Heart right ventricle (tissue), 16 donors: Measurements from ENCODE around the gene FGF12. TPM values are rescaled to one million over a fixed set of nuclear protein-coding genes. Genes with fewer than 3 reads are reported as not detected.
"Not testable (repeated sequence)": the region's sequence is repeated elsewhere in the genome, so short reads cannot be mapped to it uniquely, and the experiment has no call there.

Experiments used
- ATAC-seq, 8 donors: fragments of 200-7000 bp; cut with Tn5 transposase; one replicate each; pipeline ENCODE4 v1.9.1; 2020; ENCODE audit warnings: mild to moderate bottlenecking in 8 of 8, moderate library complexity in 8 of 8, moderate number of reproducible peaks in 1 of 8
- DNase-seq, 2 donors: peaks; one replicate each; pipeline ENCODE4 v3.0.0-alpha.2; 2020
- H3K27ac ChIP-seq, 10 donors: fragments of 200-600 bp; sonication (generic) in 2 of 10; one replicate each; pipeline versions ENCODE4 v1.5.0 to v1.8.0; 2020 to 2022; ENCODE audit warnings: mild to moderate bottlenecking in 3 of 10
- H3K27me3 ChIP-seq, 7 donors: fragments of 200-600 bp; one replicate each; pipeline ENCODE4 v1.8.0; 2021 to 2022; ENCODE audit warnings: mild to moderate bottlenecking in 2 of 7
- H3K36me3 ChIP-seq, 9 donors: fragments of 200-600 bp; sonication (generic) in 1 of 9; one replicate each; pipeline versions ENCODE4 v1.5.0 to v1.8.0; 2020 to 2022; ENCODE audit warnings: mild to moderate bottlenecking in 2 of 9
- H3K4me1 ChIP-seq, 9 donors: fragments of 200-600 bp; sonication (generic) in 1 of 9; one replicate each; pipeline versions ENCODE4 v1.5.0 to v1.8.0; 2020 to 2022; ENCODE audit warnings: mild to moderate bottlenecking in 4 of 9
- H3K4me3 ChIP-seq, 10 donors: fragments of 200-600 bp; sonication (generic) in 2 of 10; one replicate each; pipeline versions ENCODE4 v1.5.0 to v1.8.0; 2020 to 2022; ENCODE audit warnings: mild to moderate bottlenecking in 7 of 10, moderate library complexity in 2 of 10
- H3K9me3 ChIP-seq, 11 donors: fragments of 200-600 bp in 10 of 11; sonication (generic) in 2 of 11; one replicate each; pipeline versions ENCODE4 v1.5.0 to v1.8.0; 2013 to 2022; ENCODE audit warnings: mild to moderate bottlenecking in 2 of 11, control low read depth in 1 of 11, moderate library complexity in 1 of 11
- WGBS, 2 donors: extraction: QIAGEN DNeasy Blood & Tissue Kit; methylation state at CpG; one replicate each; pipeline ENCODE4 v1.1.7; 2013; ENCODE audit warnings: inconsistent platforms in 1 of 2; 5-methylcytosine and 5-hydroxymethylcytosine counted together
- intact Hi-C, 10 donors: fragments of 100-400 bp; cut with DNase I; formaldehyde crosslinking; loops; one replicate each; pipeline versions ENCODE4 v1.11.1 to v1.14.2; 2022
- polyA plus RNA-seq, 2 donors: library from polyadenylated mRNA; stranded (reverse); fragments of 200-250 nt; gene quantifications; one replicate each; pipeline ENCODE4 v1.2.3, GENCODE V29; 2013
- total RNA-seq, 10 donors: library from RNA; stranded (reverse); fragmentation: NEBNext Ultra II Directional in 3 of 10; extraction: Animal tissue kit (Norgen Biotek cat#: 25700) in 3 of 10; gene quantifications; one replicate each; pipeline versions ENCODE4 v1.2.1 to v1.2.4, GENCODE V29; 2021 to 2023
- TF ChIP-seq, protein P1 (sequence below), 9 donors: fragments of 200-600 bp; sonication (generic) in 2 of 9; IDR thresholded peaks; one replicate each; pipeline versions ENCODE4 v1.5.0 to v1.8.0; 2021 to 2022; ENCODE audit warnings: antibody characterized with exemption in 9 of 9, mild to moderate bottlenecking in 5 of 9, moderate library complexity in 1 of 9
- donor health status: Arrhythmogenic right ventricular cardiomyopathy.
- donor health status: ischemic (EF 13 %, LVEDD 7.1; RV severe dilation, severe dysfunction).
- donor health status: healthy with polysubstance abuse.
- donor health status: DM: no; HTN: yes; CAD: no.
- donor health status: DM: no; HTN: no; CAD: no.
- donor health status: ischemic (EF 25% LVEDD 6.9; RV normal size, moderate dysfunction).
- donor health status: ischemic (EF 25% LVEDD 5.7; RV mildly dilated, moderate dysfunction).
- donor health status: healthy.
- donor health status: DM: yes; HTN: yes; CAD: no.
- donor health status: Ischemic cardiomyopathy.
- donor health status: ischemic (EF 35%, LVEDD 5.7; RV mildly dilated, moderate dysfunction).
- donor health status: nonischemic (EF 11% LVEDD 7.7; RV severe dilation, severe dysfunction).
- donor health status: DM: yes; HTN: yes; CAD: no.
- donor health status: PGD.
- donor health status: ischemic (EF 29% LVEDD 5.4; RV normal size, mild dysfunction).
- donor health status: nonischemic (EF 23%, LVEDD 6.1; RV moderate dilation, normal function).

Gene FGF12
- total and polyA plus RNA-seq, 12 donors: 26.5 to 504 (median 313) TPM

DNA sequence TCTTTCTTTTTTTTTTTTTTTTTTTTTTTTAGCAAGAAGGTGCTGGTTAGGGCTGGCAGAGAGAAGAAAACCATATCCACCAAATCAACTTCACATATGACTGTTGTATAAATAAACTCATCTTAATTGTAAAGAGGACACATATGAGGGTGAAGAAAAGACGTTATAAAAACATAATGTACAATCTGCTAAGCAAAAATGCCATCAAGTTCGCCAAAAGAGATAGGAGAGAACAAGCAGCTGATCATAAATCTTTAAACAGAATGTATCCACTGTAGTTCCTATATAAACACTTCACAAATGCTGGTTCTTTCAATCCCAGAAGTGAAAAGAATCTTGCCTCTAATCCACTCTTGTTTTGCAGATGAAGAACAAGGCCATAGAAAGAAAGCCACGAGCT, 9.2 kb downstream of the FGF12 start:
- no peak for DNase-seq
- TF ChIP-seq, protein P1, sequence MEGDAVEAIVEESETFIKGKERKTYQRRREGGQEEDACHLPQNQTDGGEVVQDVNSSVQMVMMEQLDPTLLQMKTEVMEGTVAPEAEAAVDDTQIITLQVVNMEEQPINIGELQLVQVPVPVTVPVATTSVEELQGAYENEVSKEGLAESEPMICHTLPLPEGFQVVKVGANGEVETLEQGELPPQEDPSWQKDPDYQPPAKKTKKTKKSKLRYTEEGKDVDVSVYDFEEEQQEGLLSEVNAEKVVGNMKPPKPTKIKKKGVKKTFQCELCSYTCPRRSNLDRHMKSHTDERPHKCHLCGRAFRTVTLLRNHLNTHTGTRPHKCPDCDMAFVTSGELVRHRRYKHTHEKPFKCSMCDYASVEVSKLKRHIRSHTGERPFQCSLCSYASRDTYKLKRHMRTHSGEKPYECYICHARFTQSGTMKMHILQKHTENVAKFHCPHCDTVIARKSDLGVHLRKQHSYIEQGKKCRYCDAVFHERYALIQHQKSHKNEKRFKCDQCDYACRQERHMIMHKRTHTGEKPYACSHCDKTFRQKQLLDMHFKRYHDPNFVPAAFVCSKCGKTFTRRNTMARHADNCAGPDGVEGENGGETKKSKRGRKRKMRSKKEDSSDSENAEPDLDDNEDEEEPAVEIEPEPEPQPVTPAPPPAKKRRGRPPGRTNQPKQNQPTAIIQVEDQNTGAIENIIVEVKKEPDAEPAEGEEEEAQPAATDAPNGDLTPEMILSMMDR (IDR thresholded peaks at IDR 0.05): no peak
- Histone ChIP-seq H3K4me1 (peaks cover 0 to 20% (median 0%) of the 10 kb centered on the region in 9 donors), H3K4me3 (no peak overlapping the region), H3K27ac (peak overlapping the region in 3 of 10 donors; percentile 3 to 30 (median 17)), H3K9me3 (no peaks in the 10 kb centered on the region), H3K36me3 (no peaks in the 10 kb centered on the region), H3K27me3 (no peaks in the 10 kb centered on the region)
- intact Hi-C loops: loop anchor here in 1 of 10 donors (10.0 kb wide), 1 partner anchor 143 kb away; no protein-coding TSS in a partner anchor
- 14 to 26% methylated on average over 3 of the region's 3 CpGs for whole genome bisulfite sequencing, 2 donors
- no peak for ATAC-seq

- ATAC-seq (peak in 3 of 8 donors; percentile 35 to 54 (median 50)), DNase-seq (no peak)
- Histone ChIP-seq H3K36me3 (no peaks in the 10 kb centered on the region), H3K4me1 (peaks cover 0 to 18% (median under 1%) of the 10 kb centered on the region in 9 donors), H3K27ac (peak overlapping the region in 1 of 10 donors; percentile 61), H3K4me3 (no peak overlapping the region), H3K27me3 (no peaks in the 10 kb centered on the region), H3K9me3 (no peaks in the 10 kb centered on the region)
- intact Hi-C loops: loop anchor here in 1 of 10 donors (10.0 kb wide), 1 partner anchor 140 kb away; no protein-coding TSS in a partner anchor
- TF ChIP-seq, protein P1 (IDR thresholded peaks at IDR 0.05): no peak
These were observed 12.2 kb downstream of the FGF12 start for GRCh38 chr3:192715126-192715525.

GRCh38 chr3:192711126-192711525, 16.2 kb downstream of the FGF12 start:
- H3K4me3 ChIP-seq, H3K9me3 ChIP-seq, H3K27me3 ChIP-seq, DNase-seq, H3K36me3 ChIP-seq, H3K4me1 ChIP-seq, H3K27ac ChIP-seq, ATAC-seq: not testable (repeated sequence)
- 92 to 97% methylated on average over 22 of the region's 22 CpGs for WGBS, 2 donors
- intact Hi-C loops: loop anchor here in 1 of 10 donors (10.0 kb wide), 1 partner anchor 136 kb away; no protein-coding TSS in a partner anchor

GRCh38 chr3:192710366-192710765, 17.0 kb downstream of the FGF12 start:
- WGBS, 2 donors: 48 to 61% methylated on average over 1 of the region's 1 CpG
- peak overlapping the region in 2 of 10 donors; percentile 23 to 28 for H3K27ac ChIP-seq

More at GRCh38 chr3:192710366-192710765, 17.0 kb downstream of the FGF12 start:
- TF ChIP-seq, protein P1 (IDR thresholded peaks at IDR 0.05): no peak
- intact Hi-C loops: loop anchor here in 1 of 10 donors (10.0 kb wide), 1 partner anchor 136 kb away; no protein-coding TSS in a partner anchor
- H3K4me1 ChIP-seq: peaks cover 0 to 10% (median 0%) of the 10 kb centered on the region in 9 donors
- H3K36me3 ChIP-seq: no peaks in the 10 kb centered on the region
- H3K4me3 ChIP-seq: no peak overlapping the region
- H3K9me3 ChIP-seq: no peaks in the 10 kb centered on the region
- H3K27me3 ChIP-seq: no peaks in the 10 kb centered on the region
- ATAC-seq (no peak), DNase-seq (no peak)
